Measurements from ENCODE around the gene JMJD6. TPM values are rescaled to one million over a fixed set of nuclear protein-coding genes. Genes with fewer than 3 reads are reported as not detected.
A peak's percentile ranks its signal among the peaks of the same experiment; 100 is the strongest.
"Not testable (repeated sequence)": the region's sequence is repeated elsewhere in the genome, so short reads cannot be mapped to it uniquely, and the experiment has no call there.

JMJD6 gene
- total RNA-seq, 2 donors from 2014 or later, result 35.0 to 37.4 TPM

- Histone ChIP-seq H3K27me3 (no peaks in the 10 kb centered on the region), H3K27ac (peak overlapping the region; percentile 100), H3K36me3 (peaks cover 48% of the 10 kb centered on the region), H3K4me3 (peak overlapping the region in 1 of 2 donors; percentile 98), H3K9me3 (no peaks in the 10 kb centered on the region), H3K4me1 (peaks cover 0 to 52% of the 10 kb centered on the region in 2 donors)
- TF ChIP-seq CTCF (IDR thresholded peaks at IDR 0.05), result no peak
- no peak for DNase-seq (ENCODE audit: low spot score)
Observed at GRCh38 chr17:76727745-76728456, 1.5 kb upstream of the JMJD6 start.

- Histone ChIP-seq H3K36me3 (peaks cover 46% of the 10 kb centered on the region), H3K9me3 (no peaks in the 10 kb centered on the region), H3K4me3 (peak within 1 kb of the TSS; percentile 94 to 98), H3K27ac (peak within 1 kb of the TSS; percentile 100), H3K4me1 (peaks cover 0 to 49% of the 10 kb centered on the region in 2 donors), H3K27me3 (no peaks in the 10 kb centered on the region)
- peak; percentile 66 to 89 for TF ChIP-seq CTCF (IDR thresholded peaks at IDR 0.05)
- DNase-seq (ENCODE audit: low spot score), result peak; percentile 86
Observed at GRCh38 chr17:76726776-76727718, 641 bp upstream of the JMJD6 start, which contains the start of gene METTL23. METTL23 (plus strand) TSS chr17:76726839; CDS start chr17:76729711, 2,872 bp downstream.

- H3K4me3 ChIP-seq, result peak overlapping the region; percentile 94 to 98
- peaks cover 49% of the 10 kb centered on the region for H3K36me3 ChIP-seq
- no peak for TF ChIP-seq CTCF (IDR thresholded peaks at IDR 0.05)
- H3K27me3 ChIP-seq, result no peaks in the 10 kb centered on the region
- no peaks in the 10 kb centered on the region for H3K9me3 ChIP-seq
- peak overlapping the region; percentile 100 for H3K27ac ChIP-seq
- DNase-seq (ENCODE audit: low spot score), result peak; percentile 90
- peaks cover 0 to 60% of the 10 kb centered on the region in 2 donors for H3K4me1 ChIP-seq
Observed at GRCh38 chr17:76725580-76726230, 701 bp downstream of the JMJD6 start.

GRCh38 chr17:76723812-76724211, 2.6 kb downstream of the JMJD6 start:
- Histone ChIP-seq H3K4me3 (no peak overlapping the region), H3K36me3 (peaks cover 63% of the 10 kb centered on the region), H3K27ac (no peak overlapping the region)

GRCh38 chr17:76722977-76723376, 3.4 kb downstream of the JMJD6 start:
- peaks cover 0 to 53% of the 10 kb centered on the region in 2 donors for H3K4me1 ChIP-seq
- DNase-seq (ENCODE audit: low spot score); H3K9me3 ChIP-seq; H3K27ac ChIP-seq; H3K27me3 ChIP-seq; H3K4me3 ChIP-seq: not testable (repeated sequence)
- H3K36me3 ChIP-seq, result peaks cover 72% of the 10 kb centered on the region

More at GRCh38 chr17:76723812-76724211, 2.6 kb downstream of the JMJD6 start:
- TF ChIP-seq CTCF (IDR thresholded peaks at IDR 0.05), result no peak
- H3K27me3 ChIP-seq, result no peaks in the 10 kb centered on the region
- no peak for DNase-seq (ENCODE audit: low spot score)
- H3K9me3 ChIP-seq, result no peaks in the 10 kb centered on the region
- peaks cover 0 to 55% of the 10 kb centered on the region in 2 donors for H3K4me1 ChIP-seq
